ENCODE measurements around the gene PCSK9.

PCSK9 gene

GRCh38 chr1:55043011-55043410, 3.7 kb downstream of the PCSK9 start:
- TF ChIP-seq CTCF (IDR thresholded peaks at IDR 0.05; ENCODE audit: control insufficient read depth, insufficient read depth, low read depth, low read length, missing control alignments): no peak
- no peak for DNase-seq (ENCODE audit: low read depth)
- H3K4me3 ChIP-seq (ENCODE audit: control insufficient read depth, low read depth, low read length): no peak overlapping the region

- no peak overlapping the region for H3K4me3 ChIP-seq (ENCODE audit: control insufficient read depth, low read depth, low read length)
- TF ChIP-seq CTCF (IDR thresholded peaks at IDR 0.05; ENCODE audit: control insufficient read depth, insufficient read depth, low read depth, low read length, missing control alignments): no peak
- no peak for DNase-seq (ENCODE audit: low read depth)
These were observed 4.4 kb downstream of the PCSK9 start for GRCh38 chr1:55043726-55044125.

- no peak overlapping the region for H3K4me3 ChIP-seq (ENCODE audit: control insufficient read depth, low read depth, low read length)
- DNase-seq (ENCODE audit: low read depth): no peak
- no peak for TF ChIP-seq CTCF (IDR thresholded peaks at IDR 0.05; ENCODE audit: control insufficient read depth, insufficient read depth, low read depth, low read length, missing control alignments)
These were observed 5.5 kb downstream of the PCSK9 start for GRCh38 chr1:55044617-55045397.

GRCh38 chr1:55045430-55045829, 6.1 kb downstream of the PCSK9 start:
- no peak overlapping the region for H3K4me3 ChIP-seq (ENCODE audit: control insufficient read depth, low read depth, low read length)
- TF ChIP-seq CTCF (IDR thresholded peaks at IDR 0.05; ENCODE audit: control insufficient read depth, insufficient read depth, low read depth, low read length, missing control alignments): no peak
- no peak for DNase-seq (ENCODE audit: low read depth)

GRCh38 chr1:55046871-55047270, 7.5 kb downstream of the PCSK9 start:
- no peak overlapping the region for H3K4me3 ChIP-seq (ENCODE audit: control insufficient read depth, low read depth, low read length)
- TF ChIP-seq CTCF (IDR thresholded peaks at IDR 0.05; ENCODE audit: control insufficient read depth, insufficient read depth, low read depth, low read length, missing control alignments): no peak
- DNase-seq (ENCODE audit: low read depth): no peak

- no peak overlapping the region for H3K4me3 ChIP-seq (ENCODE audit: control insufficient read depth, low read depth, low read length)
- no peak for TF ChIP-seq CTCF (IDR thresholded peaks at IDR 0.05; ENCODE audit: control insufficient read depth, insufficient read depth, low read depth, low read length, missing control alignments)
- DNase-seq (ENCODE audit: low read depth): no peak
These were observed 8.3 kb downstream of the PCSK9 start for GRCh38 chr1:55047611-55048010.
